ENCODE measurements around the gene FAM168A.

DNA sequence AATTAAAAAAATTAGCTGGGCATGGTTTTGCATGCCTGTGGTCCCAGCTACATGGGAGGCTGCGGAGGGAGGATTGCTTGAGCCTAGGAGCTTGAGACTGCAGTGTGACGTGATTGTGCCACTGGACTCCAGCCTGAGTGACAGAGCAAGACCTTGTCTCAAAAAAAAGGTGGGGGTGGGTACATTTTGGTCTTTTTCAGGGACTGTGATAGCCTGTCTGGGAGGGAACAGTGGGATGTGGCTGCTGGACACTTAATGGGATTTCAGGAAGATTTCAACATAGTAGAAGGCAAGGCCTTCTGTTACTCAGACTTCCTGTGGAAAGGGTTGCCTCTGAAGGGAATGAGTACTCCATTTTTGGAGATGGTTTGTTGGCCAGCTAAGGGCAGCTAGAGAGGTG, 181.1 kb downstream of the FAM168A start:
- TF ChIP-seq, protein P1, sequence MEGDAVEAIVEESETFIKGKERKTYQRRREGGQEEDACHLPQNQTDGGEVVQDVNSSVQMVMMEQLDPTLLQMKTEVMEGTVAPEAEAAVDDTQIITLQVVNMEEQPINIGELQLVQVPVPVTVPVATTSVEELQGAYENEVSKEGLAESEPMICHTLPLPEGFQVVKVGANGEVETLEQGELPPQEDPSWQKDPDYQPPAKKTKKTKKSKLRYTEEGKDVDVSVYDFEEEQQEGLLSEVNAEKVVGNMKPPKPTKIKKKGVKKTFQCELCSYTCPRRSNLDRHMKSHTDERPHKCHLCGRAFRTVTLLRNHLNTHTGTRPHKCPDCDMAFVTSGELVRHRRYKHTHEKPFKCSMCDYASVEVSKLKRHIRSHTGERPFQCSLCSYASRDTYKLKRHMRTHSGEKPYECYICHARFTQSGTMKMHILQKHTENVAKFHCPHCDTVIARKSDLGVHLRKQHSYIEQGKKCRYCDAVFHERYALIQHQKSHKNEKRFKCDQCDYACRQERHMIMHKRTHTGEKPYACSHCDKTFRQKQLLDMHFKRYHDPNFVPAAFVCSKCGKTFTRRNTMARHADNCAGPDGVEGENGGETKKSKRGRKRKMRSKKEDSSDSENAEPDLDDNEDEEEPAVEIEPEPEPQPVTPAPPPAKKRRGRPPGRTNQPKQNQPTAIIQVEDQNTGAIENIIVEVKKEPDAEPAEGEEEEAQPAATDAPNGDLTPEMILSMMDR (IDR thresholded peaks at IDR 0.05 in 8 of 11, conservative IDR thresholded peaks at IDR 0.05 in 3 of 11) = no peak
- TF ChIP-seq POLR2A (IDR thresholded peaks at IDR 0.05) = no peak

All from spleen (tissue), 7 donors.